Progenitor cell of endocrine pancreas (in vitro differentiated cells): Measurements from ENCODE around the gene UVRAG. TPM values are rescaled to one million over a fixed set of nuclear protein-coding genes. Genes with fewer than 3 reads are reported as not detected.

Source experiments
- DNase-seq: peaks from one replicate; pipeline ENCODE4 v3.0.0; 2021; ENCODE audit warnings: low spot score; ENCODE audit not compliant: unreplicated experiment
- H3K27ac Mint-ChIP-seq: 2 replicates; pipeline ENCODE4 v1.8.0; 2021; ENCODE audit warnings: mild to moderate bottlenecking, moderate library complexity, mixed read lengths
- H3K27me3 Mint-ChIP-seq: 2 replicates; pipeline ENCODE4 v1.8.0; 2021; ENCODE audit warnings: mixed read lengths
- H3K36me3 Mint-ChIP-seq: 2 replicates; pipeline ENCODE4 v1.8.0; 2022; ENCODE audit warnings: mixed read lengths; ENCODE audit not compliant: insufficient read depth
- H3K4me1 Mint-ChIP-seq: 2 replicates; pipeline ENCODE4 v1.8.0; 2021; ENCODE audit warnings: low read depth, mixed read lengths
- H3K4me3 Mint-ChIP-seq: 2 replicates; pipeline ENCODE4 v1.8.0; 2021; ENCODE audit warnings: low read depth, mild to moderate bottlenecking, moderate library complexity, mixed read lengths
- H3K9me3 Mint-ChIP-seq: 2 replicates; pipeline ENCODE4 v1.8.0; 2021; ENCODE audit warnings: low read depth, mixed read lengths
- CTCF ChIP-seq: fragments of 200-600 bp; sonication (generic); IDR thresholded peaks from one replicate; pipeline ENCODE4 v1.5.0; 2021; ENCODE audit warnings: antibody characterized with exemption, mild to moderate bottlenecking; ENCODE audit not compliant: unreplicated experiment
- total RNA-seq: library from RNA; stranded (reverse); gene quantifications from 2 replicates; pipeline ENCODE4 v1.2.1, GENCODE V29; 2021

Gene UVRAG
- total RNA-seq, 1 donor from 2014 or later = 25.7 TPM

GRCh38 chr11:76143274-76143673 lies 328.3 kb downstream of the UVRAG start:
- Mint-ChIP-seq H3K27ac (no peak overlapping the region), H3K9me3 (no peaks in the 10 kb centered on the region), H3K27me3 (no peaks in the 10 kb centered on the region), H3K4me3 (no peak overlapping the region), H3K36me3 (peaks cover 5% of the 10 kb centered on the region), H3K4me1 (no peaks in the 10 kb centered on the region)
- no peak for DNase-seq
- no peak for TF ChIP-seq CTCF

- H3K36me3 Mint-ChIP-seq = peaks cover 3% of the 10 kb centered on the region
- peaks cover 4% of the 10 kb centered on the region for H3K4me1 Mint-ChIP-seq
- no peak overlapping the region for H3K4me3 Mint-ChIP-seq
- peaks cover 9% of the 10 kb centered on the region for H3K27me3 Mint-ChIP-seq
- no peak for TF ChIP-seq CTCF
- H3K9me3 Mint-ChIP-seq = no peaks in the 10 kb centered on the region
- no peak for DNase-seq
- H3K27ac Mint-ChIP-seq = no peak overlapping the region
Measured at GRCh38 chr11:76147106-76147740, 332.2 kb downstream of the UVRAG start.

GRCh38 chr11:76148231-76148630 lies 333.2 kb downstream of the UVRAG start:
- Mint-ChIP-seq H3K36me3 (no peaks in the 10 kb centered on the region), H3K27ac (no peak overlapping the region), H3K4me3 (no peak overlapping the region), H3K4me1 (peaks cover 9% of the 10 kb centered on the region), H3K9me3 (no peaks in the 10 kb centered on the region), H3K27me3 (peaks cover 17% of the 10 kb centered on the region)
- no peak for DNase-seq
- no peak for TF ChIP-seq CTCF

GRCh38 chr11:76148941-76149613 lies 334.1 kb downstream of the UVRAG start:
- no peak overlapping the region for H3K4me3 Mint-ChIP-seq
- no peak for DNase-seq
- TF ChIP-seq CTCF = no peak
- no peaks in the 10 kb centered on the region for H3K36me3 Mint-ChIP-seq
- no peaks in the 10 kb centered on the region for H3K9me3 Mint-ChIP-seq
- peaks cover 11% of the 10 kb centered on the region for H3K4me1 Mint-ChIP-seq
- peak overlapping the region; percentile 43 for H3K27ac Mint-ChIP-seq
- H3K27me3 Mint-ChIP-seq = peaks cover 25% of the 10 kb centered on the region

- no peak for TF ChIP-seq CTCF
- Mint-ChIP-seq H3K4me1 (peaks cover 11% of the 10 kb centered on the region), H3K36me3 (no peaks in the 10 kb centered on the region), H3K27ac (no peak overlapping the region), H3K4me3 (no peak overlapping the region), H3K27me3 (peaks cover 32% of the 10 kb centered on the region), H3K9me3 (no peaks in the 10 kb centered on the region)
- no peak for DNase-seq
Measured at GRCh38 chr11:76149713-76150112, 334.7 kb downstream of the UVRAG start.
